GM21381 (cell line): ENCODE data around the gene NRF1.

ENCODE experiments used
- ATAC-seq: cut with Tn5 transposase; IDR thresholded peaks from one replicate; pipeline ENCODE4 v1.9.1; 2021; ENCODE audit warnings: mild to moderate bottlenecking, moderate library complexity; ENCODE audit not compliant: unreplicated experiment

Gene NRF1

GRCh38 chr7:129676017-129676897, 64.7 kb downstream of the NRF1 start:
- ATAC-seq: no peak

DNA sequence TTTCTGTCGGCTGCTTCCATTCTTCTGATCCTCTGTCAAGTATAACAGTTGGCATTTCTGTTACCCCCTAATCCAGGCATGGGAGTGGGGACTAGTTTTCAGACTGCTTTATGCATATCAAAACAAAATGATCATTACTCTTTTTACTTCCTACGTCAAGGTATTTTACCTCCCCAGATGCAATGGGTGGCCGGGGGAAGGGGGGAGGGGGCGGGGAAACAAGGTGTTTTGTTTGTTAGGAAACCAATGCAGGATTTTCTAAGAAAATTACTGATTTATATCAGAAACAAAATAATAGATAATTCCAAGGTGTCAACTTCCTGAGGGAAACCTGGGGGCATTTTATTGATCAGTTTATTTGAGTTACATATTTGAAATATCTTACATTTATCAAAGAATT, 66.3 kb downstream of the NRF1 start:
- no peak for ATAC-seq

DNA sequence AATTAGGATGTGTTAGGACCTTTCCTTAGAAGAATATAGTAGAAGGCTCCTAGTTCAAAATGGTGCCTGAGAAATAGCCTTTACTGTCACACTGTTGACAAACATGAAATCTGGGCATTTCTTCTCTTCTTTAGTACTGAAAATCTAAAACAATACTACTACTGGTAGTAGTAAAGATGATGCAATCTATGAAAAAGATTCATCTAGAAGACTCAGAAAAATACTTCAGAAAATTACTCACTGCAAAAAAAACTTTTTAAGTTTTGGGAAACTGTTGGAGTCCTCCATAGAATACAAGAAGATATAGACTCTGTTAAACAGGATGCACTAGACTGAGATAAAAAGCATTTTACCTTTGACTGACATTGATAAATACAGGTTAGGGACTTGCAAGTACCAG, 67.1 kb downstream of the NRF1 start:
- ATAC-seq: no peak

- ATAC-seq: no peak
These were observed 68.9 kb downstream of the NRF1 start for GRCh38 chr7:129680400-129680799.

DNA sequence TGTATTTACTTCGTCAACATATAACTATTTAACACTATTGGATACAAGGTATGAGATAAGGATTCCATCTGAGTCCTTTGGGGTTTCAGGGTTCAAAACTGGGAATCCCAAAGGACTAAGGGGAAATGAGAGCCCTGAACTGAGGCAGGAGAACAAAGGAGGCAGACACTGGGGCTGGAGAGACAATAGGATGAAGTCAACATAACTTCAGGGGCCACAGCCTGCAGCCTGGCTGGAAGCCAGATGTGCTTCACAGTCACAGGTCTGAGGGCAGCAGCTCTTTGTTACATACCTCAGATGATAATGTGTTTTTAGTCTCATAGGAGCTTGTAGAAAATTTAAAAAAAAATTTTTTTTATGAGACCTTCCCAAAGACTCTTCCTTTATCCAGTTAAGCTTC, 73.3 kb downstream of the NRF1 start:
- no peak for ATAC-seq

DNA sequence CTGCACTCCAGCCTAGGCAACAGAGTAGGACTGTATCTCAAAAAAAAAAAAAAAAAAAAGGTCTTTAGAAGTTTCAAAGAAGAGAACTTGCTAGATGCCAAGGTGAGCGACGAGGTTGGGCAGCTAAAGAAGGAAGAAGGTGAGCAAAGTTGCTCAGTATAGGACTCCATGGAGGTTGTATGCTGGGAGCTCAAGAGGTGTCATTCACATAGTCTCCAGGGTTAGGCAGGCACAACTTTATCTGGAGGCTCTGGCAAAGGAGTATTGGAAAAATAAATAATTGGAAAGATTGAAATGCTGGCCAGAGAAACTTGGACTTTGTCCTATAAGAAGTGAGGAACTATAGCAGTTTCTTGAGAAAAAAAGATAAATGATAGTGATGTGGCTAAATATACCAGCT, 74.5 kb downstream of the NRF1 start:
- ATAC-seq: no peak

DNA sequence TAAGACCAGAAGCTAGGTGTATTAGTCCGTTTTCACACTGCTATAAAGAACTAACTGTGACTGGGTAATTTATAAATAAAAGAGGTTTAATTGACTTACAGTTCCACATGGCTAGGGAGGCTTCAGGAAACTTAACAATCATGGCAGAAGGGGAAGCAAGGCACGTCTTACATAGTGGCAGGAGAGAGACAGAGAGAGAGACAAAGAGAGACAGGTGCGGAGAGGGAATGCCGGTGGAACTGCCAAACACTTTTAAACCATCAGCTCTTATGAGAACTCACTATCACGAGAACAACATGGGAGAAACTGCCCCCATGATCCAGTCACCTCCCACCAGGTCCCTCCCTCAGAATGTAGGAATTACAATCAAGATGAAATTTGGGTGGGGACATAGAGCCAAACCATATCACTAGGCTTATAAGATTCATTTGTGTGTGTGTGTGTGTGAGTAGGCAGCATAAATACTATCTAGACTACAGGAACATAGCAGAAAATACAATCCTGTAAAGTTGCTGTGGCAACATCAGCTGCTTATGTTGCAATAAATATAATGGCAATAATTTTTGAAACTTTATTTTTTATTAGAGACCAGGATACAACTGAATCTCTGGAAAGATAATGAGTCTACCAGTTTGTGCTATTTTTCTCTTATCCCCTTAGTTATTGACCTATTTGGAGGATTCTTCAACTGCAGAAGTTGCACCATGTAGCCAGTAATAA, 77.1 kb downstream of the NRF1 start:
- ATAC-seq: no peak

GRCh38 chr7:129689995-129690581, 78.6 kb downstream of the NRF1 start:
- no peak for ATAC-seq

DNA sequence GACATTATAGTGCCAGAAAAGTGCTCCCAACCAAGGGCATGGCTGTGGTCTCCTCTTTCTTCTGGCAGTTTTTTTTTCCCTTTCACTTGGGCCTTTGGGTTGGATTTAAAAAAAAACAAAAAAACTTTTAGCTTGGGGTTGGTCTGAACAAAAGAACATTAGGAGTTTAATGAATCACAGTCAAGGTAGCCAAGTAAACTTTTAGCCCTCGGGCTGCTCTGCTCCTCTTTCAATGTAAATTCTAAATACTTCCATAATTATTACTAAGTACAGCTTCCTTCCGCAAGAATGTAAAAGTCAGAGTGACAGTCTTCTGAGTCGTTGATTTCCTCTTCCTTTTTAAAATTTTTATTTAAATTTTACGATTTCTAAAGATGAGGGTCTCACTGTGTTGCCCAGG, 79.2 kb downstream of the NRF1 start:
- no peak for ATAC-seq

- no peak for ATAC-seq
These were observed 87.2 kb downstream of the NRF1 start for GRCh38 chr7:129698516-129699418.

GRCh38 chr7:129702316-129702715, 90.8 kb downstream of the NRF1 start:
- no peak for ATAC-seq

- no peak for ATAC-seq
These were observed 91.3 kb downstream of the NRF1 start for GRCh38 chr7:129702761-129703338.

DNA sequence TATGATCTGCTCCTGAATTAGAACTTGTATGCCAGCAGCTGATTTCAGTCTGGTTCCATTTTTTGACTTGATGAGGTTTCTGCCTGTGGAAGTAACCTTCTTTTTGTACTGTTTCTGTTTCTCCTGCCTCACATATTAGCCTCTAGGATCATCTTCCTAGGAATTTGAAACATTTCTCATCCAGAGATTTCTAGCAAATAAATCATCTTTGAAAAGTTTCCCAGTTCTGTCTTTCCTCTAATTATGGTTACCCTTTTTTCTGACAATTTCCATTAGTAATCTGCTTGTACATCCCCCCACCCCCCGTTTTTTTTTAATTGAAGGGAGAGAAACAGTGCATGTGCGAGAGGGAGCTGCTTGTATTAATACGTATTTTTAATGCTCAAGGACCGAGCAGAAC, 92.2 kb downstream of the NRF1 start:
- ATAC-seq: no peak

DNA sequence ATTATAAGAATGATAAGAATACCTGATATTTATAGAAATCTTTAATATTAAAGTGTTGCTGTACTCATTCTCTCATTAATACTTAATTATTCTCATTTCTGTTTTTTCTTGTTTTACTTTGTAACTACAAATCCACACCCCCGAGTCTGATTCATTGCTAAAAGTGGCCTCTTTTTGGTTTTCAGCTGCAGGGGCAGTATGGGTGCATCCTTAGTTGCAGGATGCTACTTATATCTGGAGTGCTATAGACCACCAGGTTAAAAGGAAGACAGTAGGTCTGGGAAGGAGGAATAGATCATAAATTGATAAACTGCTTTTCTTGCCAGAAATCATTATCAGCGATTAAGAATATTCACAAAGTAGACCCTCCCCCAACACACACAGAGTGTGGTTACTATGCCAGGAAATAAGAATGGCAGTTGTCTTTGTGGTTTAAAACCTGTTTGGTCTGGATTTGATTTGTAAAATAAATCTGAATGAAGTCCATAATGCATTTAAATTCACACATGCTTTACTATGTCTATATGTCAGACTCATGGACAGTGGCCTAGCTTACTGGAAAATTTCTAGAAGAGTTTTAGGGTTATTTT, 96.5 kb downstream of the NRF1 start:
- no peak for ATAC-seq

GRCh38 chr7:129713544-129713943, 102.0 kb downstream of the NRF1 start:
- ATAC-seq: no peak

DNA sequence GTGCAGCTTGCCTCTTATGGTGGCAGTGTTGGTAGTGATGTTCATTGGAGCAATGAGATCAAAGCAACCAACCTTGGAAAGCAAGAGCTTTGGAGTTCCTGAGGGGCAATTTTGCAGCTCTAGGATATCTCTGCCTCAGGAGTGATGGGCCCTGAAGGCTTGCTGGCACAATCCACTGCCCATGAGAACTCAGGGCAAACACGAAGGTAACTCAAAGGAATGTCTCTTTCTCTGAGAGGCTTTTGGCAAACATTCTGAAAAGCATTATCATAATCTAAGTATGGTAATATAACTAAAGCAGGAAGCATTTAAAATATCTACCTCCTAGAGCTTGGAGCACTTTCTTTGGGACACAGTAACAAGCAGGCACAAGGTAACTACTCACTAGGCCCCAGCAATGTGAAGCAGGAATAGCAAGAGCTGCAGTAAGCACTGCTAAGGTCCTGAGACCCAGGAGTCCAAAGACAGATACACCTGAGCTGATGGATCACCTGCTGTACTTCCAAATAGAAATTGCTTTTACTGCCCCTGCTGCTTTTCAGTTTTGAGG, 103.1 kb downstream of the NRF1 start:
- no peak for ATAC-seq

GRCh38 chr7:129719980-129720732, 108.6 kb downstream of the NRF1 start:
- no peak for ATAC-seq

DNA sequence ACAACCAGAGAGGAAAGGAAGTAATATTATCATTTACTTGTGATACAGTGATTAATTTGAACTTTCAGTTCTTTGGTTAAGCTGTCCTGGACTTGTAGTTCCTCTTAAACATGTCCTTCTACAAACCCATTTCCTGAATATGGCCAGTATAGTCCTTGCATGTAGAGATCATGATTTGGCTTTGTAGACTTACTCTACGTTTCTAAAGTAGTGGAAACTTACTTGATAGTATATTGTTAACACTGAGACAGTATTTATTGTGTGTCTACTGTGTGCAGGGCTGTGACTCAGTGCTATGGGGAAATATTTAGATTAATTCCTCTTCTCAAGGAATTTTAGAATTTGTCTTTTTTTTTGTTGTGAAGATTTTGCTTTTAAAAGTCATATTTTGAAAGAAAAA, 109.5 kb downstream of the NRF1 start:
- no peak for ATAC-seq

- no peak for ATAC-seq
These were observed 112.2 kb downstream of the NRF1 start for GRCh38 chr7:129723679-129724078.
